Left colon (tissue), 2 donors: ENCODE measurements around the gene LAMTOR1. TPM values are rescaled to one million over a fixed set of nuclear protein-coding genes. Genes with fewer than 3 reads are reported as not detected.
"Not testable (repeated sequence)": the region's sequence is repeated elsewhere in the genome, so short reads cannot be mapped to it uniquely, and the experiment has no call there.

ENCODE experiments used
- ATAC-seq: fragments of 200-7000 bp; cut with Tn5 transposase; one replicate; pipeline ENCODE4 v1.9.1; 2020; ENCODE audit warnings: mild to moderate bottlenecking, moderate library complexity
- DNase-seq, 2 donors: peaks; one replicate each; pipeline ENCODE4 v3.0.0-alpha.2; 2020
- intact Hi-C, 2 donors: fragments of 100-400 bp; cut with DNase I in 1 of 2; cut with micrococcal nuclease in 1 of 2; formaldehyde crosslinking; loops; one replicate each; pipeline versions ENCODE4 v1.11.2 to v1.14.0; 2022; cut with DNase I, micrococcal nuclease
- long read RNA-seq: library from polyadenylated mRNA; unstranded; transcript quantifications from one replicate; pipeline ENCODE4 v2.0.0, GENCODE V29; 2021
- total RNA-seq, 2 donors: library from RNA; stranded (reverse); fragmentation: NEBNext Ultra II Directional; extraction: Animal tissue kit (Norgen Biotek cat#: 25700); gene quantifications; one replicate each; pipeline ENCODE4 v1.2.1, GENCODE V29; 2021
- donor health status: DM: no; HTN: no; CAD: no.
- donor health status: DM: yes; HTN: yes; CAD: no.

Gene LAMTOR1
- 100 to 1,000 TPM in 1 of 2 donors, 10 to 100 TPM in 1; 96.8 to 102 TPM for total RNA-seq
- long read RNA-seq, transcript LAMTOR1-201 (5 exons, 1,179 nt), result major isoform, 74 of 88 reads
- long read RNA-seq, partial matches to known transcripts, result 11 of 88 reads
- long read RNA-seq, other reads (novel, unspliced or antisense), result 2 of 88 reads

DNA sequence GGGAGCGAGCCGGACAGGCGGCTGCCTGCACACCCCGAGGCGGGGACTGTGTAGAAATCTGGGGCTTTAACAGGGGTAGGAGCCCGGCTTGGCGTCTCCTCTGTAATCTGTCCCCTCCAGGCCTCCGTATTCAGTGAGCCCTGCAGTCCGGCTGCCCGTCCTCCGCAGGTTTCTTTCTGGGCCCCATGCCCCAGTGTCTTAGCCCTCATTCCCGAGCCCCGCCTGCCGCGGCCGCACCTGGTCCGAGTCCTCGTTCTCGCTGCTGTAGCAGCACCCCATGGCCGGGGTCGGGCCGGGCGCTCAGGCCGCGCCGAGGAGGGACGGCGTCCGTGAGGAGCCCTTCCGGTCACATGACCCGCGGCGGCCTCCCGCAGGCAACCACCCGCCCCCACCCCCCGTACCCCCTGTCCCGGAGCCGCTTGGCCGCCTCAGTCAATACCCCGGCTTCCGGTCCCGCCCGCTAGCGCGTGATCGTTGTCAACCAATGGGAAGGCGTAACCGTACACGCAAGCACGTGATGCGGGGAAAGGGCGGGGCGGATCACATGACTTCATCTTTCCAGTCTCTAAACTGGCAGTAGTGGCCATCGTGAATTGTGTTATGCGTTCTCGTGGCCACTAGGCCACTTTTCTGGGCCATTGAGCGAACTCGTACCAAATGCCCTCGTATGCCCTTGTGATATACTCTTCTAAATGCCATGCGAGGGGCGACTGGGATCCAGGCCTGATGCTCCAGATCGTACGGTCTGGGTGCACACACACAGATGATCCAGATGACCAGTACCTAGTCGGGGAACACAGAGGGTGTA, at the start of gene LAMTOR1:
LAMTOR1 (minus strand) TSS at position 352 of the 808 bp plus-strand sequence; CDS start at position 279, 73 bp downstream.
- peak; percentile 97 for ATAC-seq

DNA sequence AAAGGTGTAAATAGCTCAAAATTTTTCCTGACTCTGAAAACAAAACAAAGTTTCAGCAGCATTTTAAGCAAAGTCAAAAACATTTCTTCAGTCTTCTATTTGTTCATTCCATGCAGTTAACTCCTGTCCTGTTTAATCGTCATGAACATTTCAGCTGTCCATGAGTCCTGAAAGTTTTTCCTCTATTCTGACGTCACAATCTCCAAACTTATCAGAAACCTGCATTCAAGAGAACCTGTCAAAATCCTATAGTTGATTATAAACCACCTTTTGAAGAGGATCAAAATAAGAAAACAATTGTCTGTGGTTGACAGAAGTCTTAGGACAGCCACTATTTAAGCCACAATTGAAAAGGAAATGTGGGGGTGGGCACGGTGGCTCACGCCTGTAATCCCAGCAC, 47.8 kb upstream of the LAMTOR1 start:
- intact Hi-C loops, result no loop called here
- ATAC-seq, result no peak
- DNase-seq, result no peak

More for the DNA sequence above, at the start of gene LAMTOR1:
- peak; percentile 100 for DNase-seq
- intact Hi-C loops, result no loop called here

DNA sequence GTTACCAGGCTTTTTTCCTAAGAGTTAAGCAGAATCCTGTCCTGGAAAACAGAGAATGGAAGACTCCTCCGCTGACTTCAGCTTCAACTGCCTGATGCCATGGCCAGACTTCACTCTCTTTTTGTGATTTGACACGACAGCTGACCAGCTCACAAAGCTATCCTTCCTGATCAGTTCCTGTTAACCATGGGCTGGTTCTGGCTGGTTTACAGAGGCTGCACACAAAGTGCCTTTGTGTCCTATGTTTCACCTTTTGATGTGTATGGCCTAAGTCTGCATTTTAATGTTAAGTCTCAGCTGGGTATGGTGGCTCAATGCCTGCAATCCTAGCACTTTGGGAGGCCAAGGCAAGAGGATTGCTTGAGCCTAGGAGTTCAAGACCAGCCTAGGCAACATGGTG, 43.5 kb upstream of the LAMTOR1 start:
- intact Hi-C loops, result no loop called here
- ATAC-seq (no peak), DNase-seq (no peak)

- DNase-seq (peak in 1 of 2 donors; percentile 18), ATAC-seq (peak; percentile 56)
- intact Hi-C loops, result no loop called here
These were observed 41.9 kb upstream of the LAMTOR1 start for GRCh38 chr11:72144807-72145565.

DNA sequence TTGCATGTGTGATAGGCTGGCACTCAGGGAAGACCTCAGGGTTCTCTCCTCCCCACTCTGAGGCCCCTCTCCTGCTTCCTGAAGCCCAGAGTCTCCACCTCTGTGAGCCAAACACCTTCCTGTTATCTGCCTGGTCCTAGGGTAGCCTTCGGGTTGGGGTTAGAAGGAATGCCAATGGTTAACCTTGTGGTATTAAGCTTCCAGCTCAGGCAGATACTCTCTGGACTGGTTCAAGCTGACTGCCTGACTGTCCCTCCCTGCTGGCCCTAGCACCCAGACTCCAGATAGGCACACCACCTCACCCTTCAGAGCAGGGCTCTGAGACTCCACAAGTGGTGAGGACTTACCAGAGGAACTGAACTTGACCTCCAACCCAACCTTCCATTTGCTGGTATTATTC, 39.4 kb upstream of the LAMTOR1 start:
- intact Hi-C loops, DNase-seq, ATAC-seq: not testable (repeated sequence)

DNA sequence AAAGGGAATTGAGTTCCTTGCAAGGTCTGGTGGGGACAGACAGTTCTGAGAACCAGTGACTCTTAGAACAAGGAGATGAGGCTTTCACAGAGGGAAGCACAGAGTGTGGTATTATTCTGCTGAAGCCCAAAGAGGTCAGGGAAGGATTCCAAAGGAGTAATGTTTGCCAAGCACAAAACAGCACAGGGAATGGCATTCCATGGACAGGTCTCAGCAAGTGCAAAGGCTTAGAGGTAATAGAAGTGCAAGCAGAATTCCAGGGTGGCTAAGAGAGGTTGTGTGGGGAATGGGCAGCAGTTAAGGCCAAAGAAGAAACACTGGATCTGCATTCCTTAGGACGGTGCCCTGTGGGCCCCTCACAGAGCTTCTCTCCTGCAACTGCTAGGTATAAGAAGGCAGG, 39.0 kb upstream of the LAMTOR1 start:
- ATAC-seq, intact Hi-C loops, DNase-seq: not testable (repeated sequence)

DNA sequence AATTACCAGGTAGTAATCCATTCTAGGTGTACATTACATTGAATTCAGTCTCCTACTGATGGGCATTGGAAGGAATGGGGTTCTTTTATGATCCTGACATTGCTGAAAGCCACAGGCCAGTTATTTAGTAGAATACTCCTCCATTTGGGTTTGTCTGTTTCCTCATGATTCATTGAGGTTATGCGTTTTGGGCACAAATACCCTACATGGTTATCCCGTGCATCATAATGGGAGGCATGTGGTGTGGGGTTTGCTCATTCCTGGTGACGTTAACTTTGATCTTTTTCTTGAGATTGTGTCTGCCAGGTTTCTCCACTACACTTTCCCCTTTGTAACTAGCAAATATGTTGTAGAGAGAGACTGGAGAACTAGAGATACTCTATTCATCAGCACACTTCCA, 38.0 kb upstream of the LAMTOR1 start:
- DNase-seq, result no peak
- intact Hi-C loops, result no loop called here
- no peak for ATAC-seq

DNA sequence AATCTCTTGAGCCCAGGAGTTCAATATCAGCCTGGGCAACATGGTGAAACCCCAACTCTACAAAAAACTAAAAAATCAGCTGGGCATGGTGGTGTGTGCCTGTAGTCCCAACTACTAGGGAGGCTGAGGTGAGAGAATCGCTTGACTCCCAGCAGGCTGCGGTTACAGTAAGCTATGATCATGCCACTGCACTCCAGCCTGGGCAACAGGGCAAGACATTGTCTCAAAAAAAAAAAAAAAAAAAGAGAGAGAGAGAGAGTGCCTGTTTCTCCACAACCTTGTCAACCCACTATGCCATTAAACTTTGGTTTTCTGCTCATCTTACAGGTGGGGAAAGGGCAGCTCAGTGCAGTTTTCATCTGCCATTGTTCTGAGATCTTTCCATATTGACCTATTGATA, 37.6 kb upstream of the LAMTOR1 start:
- no peak for ATAC-seq

DNA sequence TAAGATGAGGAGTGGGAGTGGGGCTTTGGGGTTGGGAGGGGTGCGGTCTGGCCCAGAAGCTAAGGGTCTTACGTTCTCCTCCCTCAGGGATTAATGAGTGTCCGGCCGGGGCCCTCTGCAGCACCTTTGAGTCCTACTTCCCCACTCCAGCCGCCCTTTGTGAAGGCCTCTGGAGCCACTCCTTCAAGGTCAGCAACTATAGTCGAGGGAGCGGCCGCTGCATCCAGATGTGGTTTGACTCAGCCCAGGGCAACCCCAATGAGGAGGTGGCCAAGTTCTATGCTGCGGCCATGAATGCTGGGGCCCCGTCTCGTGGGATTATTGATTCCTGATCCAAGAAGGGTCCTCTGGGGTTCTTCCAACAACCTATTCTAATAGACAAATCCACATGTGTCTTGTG, 36.4 kb upstream of the LAMTOR1 start:
- intact Hi-C loops, result no loop called here
- DNase-seq (no peak), ATAC-seq (no peak)

More for the DNA sequence above, 37.6 kb upstream of the LAMTOR1 start:
- intact Hi-C loops, result no loop called here
- DNase-seq, result no peak

GRCh38 chr11:72138821-72139390, 35.8 kb upstream of the LAMTOR1 start:
- intact Hi-C loops, result no loop called here
- ATAC-seq, result no peak
- no peak for DNase-seq

GRCh38 chr11:72136684-72137262, 33.7 kb upstream of the LAMTOR1 start:
- DNase-seq (peak in 1 of 2 donors; percentile 30), ATAC-seq (peak; percentile 88)
- intact Hi-C loops, result no loop called here

DNA sequence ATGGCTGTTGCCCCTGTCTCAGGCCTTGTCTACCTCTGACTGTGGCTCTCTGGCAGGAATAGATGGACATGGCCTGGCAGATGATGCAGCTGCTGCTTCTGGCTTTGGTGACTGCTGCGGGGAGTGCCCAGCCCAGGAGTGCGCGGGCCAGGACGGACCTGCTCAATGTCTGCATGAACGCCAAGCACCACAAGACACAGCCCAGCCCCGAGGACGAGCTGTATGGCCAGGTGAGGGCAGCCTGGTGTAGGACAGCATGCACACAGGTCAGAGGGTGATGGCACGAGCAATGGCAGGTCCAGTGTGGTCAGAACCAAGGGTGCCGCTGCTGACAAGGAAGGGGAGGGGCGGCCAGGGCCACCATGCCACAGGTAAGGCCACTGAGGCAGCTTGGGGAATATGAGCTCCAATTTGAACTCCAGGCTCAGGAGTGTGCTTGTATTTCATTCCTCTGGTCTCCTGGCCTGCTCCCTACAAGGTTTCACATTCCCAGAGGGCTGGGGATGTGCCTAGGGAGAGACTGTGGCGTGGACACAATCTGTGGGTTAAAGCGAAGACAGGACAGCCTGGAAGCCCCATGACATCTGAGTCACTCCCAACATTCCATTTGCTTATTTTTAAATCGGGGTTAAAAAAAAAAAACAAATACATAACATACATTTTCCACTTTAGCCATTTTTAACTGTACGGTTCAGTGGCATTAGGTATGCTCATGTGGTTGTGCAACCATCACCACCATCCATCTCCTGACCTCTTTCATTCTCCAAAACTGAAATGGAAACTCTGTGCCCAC, 33.0 kb upstream of the LAMTOR1 start:
- DNase-seq (no peak), ATAC-seq (no peak)
- intact Hi-C loops, result no loop called here

DNA sequence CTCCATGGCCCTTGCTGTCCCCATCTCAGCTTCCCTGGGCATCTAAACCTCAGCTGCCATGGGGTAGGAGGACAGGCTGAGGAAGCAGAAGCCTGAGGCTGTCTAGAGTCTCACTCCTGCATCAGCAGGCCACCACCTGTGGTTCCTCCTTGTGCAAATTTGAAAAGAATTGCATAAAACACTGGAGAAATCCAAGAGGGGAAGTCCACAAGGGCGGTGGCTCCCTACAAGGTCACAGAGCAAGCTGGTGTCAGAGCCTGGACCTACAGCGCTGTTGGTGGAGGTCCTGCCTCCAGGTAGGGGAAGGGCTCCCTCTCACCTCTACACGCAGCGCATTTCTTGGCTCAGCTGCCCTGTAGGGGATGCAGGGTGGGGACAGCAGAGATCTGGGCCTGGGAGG, 32.4 kb upstream of the LAMTOR1 start, which contains the start of gene FOLR3:
FOLR3 (plus strand) TSS at position 253 of the 400 bp plus-strand sequence. CDS start 228 bp downstream, outside the sequence.
- ATAC-seq, intact Hi-C loops, DNase-seq: not testable (repeated sequence)

GRCh38 chr11:72132646-72133045, 29.5 kb upstream of the LAMTOR1 start:
- no peak for DNase-seq
- intact Hi-C loops, result no loop called here
- no peak for ATAC-seq

DNA sequence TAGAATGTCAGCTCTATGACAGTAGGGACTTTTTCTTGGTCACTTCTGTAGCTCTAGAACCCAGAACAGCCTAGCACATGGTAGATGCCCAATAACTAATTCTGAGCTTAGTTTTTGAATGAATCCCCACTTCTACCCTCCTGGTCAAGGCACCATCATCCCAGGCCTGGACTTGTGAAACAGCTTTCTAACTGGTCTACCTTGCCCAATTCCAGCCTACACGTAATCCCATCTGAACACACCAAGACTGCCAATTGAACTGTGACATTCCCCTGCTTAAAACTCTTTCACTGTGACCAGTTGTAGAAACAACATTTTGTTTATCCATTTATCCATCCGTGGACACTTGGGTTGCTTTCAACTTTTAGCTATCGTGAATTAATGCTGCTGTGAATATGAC, 26.3 kb upstream of the LAMTOR1 start:
- intact Hi-C loops, result no loop called here
- ATAC-seq, result no peak
- DNase-seq, result no peak

DNA sequence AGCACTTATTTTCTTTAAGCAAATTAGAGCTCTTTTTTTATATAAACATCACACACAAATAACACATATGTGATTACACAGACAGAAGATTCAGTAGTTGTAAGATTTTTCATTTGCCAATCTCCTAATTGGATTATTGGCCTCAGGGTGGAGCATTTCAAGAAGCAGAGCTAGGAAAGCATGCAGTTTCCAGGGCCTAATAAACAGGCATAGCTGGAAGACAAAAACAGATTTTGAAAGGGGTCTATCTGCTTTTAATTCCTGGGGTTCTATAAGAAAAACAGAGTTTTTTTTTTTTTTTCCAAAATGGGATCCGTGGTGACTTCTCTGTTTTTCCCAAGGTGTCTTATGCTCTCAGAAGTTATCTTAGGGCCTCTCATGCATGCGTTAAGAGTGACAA, 24.8 kb upstream of the LAMTOR1 start:
- no peak for ATAC-seq
- intact Hi-C loops, result no loop called here

DNA sequence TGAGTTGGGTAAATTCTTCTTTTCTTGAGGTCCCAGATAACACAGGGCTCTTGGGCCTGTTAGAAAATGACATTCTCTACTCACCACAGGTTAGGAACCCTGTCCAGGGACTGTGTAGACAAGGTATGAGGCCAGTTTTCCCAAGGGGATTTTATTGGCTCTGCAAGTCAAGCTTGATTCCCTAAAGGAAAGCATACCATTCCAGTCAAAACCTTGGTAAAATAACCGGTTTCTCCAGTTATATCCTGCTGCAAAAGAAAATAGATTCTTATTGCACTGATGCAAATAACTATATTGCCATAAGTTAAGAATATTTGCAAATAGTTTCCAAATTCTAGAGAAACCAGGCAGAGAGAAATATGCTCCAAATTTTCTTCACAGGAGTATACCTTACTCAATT, 22.9 kb upstream of the LAMTOR1 start:
- ATAC-seq (no peak), DNase-seq (no peak)
- intact Hi-C loops, result no loop called here

More for the DNA sequence above, 24.8 kb upstream of the LAMTOR1 start:
- DNase-seq, result no peak

- intact Hi-C loops, result no loop called here
- DNase-seq (no peak), ATAC-seq (no peak)
These were observed 20.9 kb upstream of the LAMTOR1 start for GRCh38 chr11:72124046-72124445.
